Measurements from ENCODE around the gene MAP3K13.

MAP3K13 gene

GRCh38 chr3:185393055-185393454 is 30.1 kb downstream of the MAP3K13 start:
- in situ Hi-C loops (cut with HindIII; ENCODE audit: low sequenced_read_pairs) = no loop called here
- no peak for DNase-seq (ENCODE audit: low read depth)
- TF ChIP-seq, protein P1, sequence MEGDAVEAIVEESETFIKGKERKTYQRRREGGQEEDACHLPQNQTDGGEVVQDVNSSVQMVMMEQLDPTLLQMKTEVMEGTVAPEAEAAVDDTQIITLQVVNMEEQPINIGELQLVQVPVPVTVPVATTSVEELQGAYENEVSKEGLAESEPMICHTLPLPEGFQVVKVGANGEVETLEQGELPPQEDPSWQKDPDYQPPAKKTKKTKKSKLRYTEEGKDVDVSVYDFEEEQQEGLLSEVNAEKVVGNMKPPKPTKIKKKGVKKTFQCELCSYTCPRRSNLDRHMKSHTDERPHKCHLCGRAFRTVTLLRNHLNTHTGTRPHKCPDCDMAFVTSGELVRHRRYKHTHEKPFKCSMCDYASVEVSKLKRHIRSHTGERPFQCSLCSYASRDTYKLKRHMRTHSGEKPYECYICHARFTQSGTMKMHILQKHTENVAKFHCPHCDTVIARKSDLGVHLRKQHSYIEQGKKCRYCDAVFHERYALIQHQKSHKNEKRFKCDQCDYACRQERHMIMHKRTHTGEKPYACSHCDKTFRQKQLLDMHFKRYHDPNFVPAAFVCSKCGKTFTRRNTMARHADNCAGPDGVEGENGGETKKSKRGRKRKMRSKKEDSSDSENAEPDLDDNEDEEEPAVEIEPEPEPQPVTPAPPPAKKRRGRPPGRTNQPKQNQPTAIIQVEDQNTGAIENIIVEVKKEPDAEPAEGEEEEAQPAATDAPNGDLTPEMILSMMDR (IDR thresholded peaks at IDR 0.05; ENCODE audit: low read depth, low read length, missing control alignments) = no peak
- H3K4me3 ChIP-seq (ENCODE audit: low read depth, low read length) = no peak overlapping the region

DNA sequence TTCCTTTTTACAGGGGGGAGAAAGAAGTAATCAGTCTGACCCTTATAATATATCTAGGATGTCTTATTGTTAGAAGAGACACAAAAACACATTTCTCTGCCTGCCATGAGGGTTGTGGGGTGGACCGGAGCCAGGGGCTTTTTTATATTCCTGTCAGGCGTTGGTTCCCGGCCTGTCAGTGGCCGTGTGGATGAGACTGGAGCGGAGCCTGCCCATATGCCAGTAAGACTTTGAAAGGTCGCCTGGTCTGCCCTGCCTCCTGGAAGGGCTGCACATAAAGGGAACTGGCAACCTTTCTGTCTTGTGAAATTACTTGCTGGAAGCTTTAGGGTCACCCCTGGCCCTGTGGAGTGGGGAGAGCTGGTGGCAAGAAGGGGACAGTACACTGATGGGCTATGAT is 34.7 kb downstream of the MAP3K13 start:
- DNase-seq (ENCODE audit: low read depth) = no peak
- TF ChIP-seq, protein P1 (IDR thresholded peaks at IDR 0.05; ENCODE audit: low read depth, low read length, missing control alignments) = no peak
- no peak overlapping the region for H3K4me3 ChIP-seq (ENCODE audit: low read depth, low read length)
- in situ Hi-C loops (cut with HindIII; ENCODE audit: low sequenced_read_pairs) = no loop called here

DNA sequence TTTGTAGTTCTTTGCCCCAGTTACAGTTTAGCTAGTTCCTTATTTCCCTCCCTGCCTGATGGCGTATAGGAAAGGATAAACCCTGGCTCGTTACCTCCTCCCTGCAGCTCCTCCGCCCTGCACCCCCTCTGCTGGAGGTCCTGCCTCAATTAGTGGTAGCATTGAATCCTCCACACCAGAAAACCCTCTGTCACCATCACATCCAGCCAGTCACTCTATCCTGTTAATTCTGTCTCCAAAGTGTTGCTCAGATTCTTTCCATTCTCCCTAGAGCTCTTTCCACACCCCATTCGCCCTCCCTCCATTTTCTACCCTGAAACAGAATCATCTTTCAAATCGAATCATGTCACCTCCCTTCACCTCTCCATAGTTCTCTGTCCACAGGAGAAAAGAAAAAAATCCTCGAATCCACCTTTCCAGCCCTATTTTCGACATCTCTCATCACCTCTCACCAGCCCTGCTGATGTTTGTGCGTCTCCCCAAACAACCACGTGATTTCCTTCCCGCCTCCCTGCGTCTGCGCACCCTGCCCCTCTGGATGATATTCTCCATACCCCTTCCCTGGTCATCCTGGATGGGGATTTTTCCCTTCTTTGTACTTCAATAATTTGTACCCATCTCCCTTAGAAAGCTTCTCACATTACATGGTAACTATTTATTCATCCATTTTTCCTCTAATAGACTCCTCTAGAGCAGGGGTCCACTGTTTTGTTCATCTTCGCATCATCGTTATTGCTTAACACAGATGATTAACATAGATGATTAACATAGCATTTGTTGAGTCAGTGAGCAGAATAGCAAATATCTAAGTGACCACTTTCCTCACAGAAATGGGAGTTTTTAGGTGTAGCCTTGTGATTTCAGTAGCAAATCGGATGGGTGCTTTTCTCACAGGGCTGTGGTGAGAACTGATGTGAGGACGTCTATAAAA is 37.1 kb downstream of the MAP3K13 start:
- DNase-seq (ENCODE audit: low read depth) = no peak
- TF ChIP-seq, protein P1 (IDR thresholded peaks at IDR 0.05; ENCODE audit: low read depth, low read length, missing control alignments) = no peak
- H3K4me3 ChIP-seq (ENCODE audit: low read depth, low read length) = no peak overlapping the region
- in situ Hi-C loops (cut with HindIII; ENCODE audit: low sequenced_read_pairs) = no loop called here

GRCh38 chr3:185400866-185401265 is 37.9 kb downstream of the MAP3K13 start:
- no peak overlapping the region for H3K4me3 ChIP-seq (ENCODE audit: low read depth, low read length)
- TF ChIP-seq, protein P1 (IDR thresholded peaks at IDR 0.05; ENCODE audit: low read depth, low read length, missing control alignments) = no peak
- DNase-seq (ENCODE audit: low read depth) = no peak
- in situ Hi-C loops (cut with HindIII; ENCODE audit: low sequenced_read_pairs) = no loop called here

DNA sequence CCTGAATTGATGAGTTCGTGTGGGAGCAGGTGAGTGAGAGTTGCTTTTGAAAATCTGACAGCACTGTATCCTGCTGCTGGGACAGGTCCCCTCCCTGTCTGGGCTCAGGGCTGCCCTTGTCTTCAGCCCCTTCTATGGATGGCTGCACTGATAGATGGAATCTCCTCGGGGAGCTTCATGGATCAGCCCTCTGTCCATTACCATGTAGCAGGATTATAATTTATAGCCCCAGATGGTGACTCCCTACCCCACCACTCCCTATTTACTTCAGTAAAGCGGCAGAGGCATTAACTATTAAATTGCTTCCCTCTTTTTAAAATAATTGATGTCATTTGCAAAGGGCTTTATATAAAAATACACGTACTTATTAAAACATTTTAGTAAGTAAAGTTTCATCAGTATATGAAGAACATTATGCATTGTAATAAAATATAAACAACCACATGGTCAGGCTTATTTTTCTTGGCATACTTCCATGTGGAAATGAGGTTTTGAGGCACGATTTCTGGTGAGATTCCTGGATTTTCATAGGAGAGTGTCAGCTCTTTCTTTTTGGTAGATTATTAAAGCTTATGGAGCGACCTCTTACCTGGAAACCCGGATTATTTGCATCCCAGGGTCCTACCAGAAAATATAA is 38.5 kb downstream of the MAP3K13 start:
- TF ChIP-seq, protein P1 (IDR thresholded peaks at IDR 0.05; ENCODE audit: low read depth, low read length, missing control alignments) = no peak
- in situ Hi-C loops (cut with HindIII; ENCODE audit: low sequenced_read_pairs) = no loop called here
- H3K4me3 ChIP-seq (ENCODE audit: low read depth, low read length) = no peak overlapping the region
- DNase-seq (ENCODE audit: low read depth) = peak; percentile 12

GRCh38 chr3:185402561-185402960 is 39.6 kb downstream of the MAP3K13 start:
- in situ Hi-C loops (cut with HindIII; ENCODE audit: low sequenced_read_pairs) = no loop called here
- TF ChIP-seq, protein P1 (IDR thresholded peaks at IDR 0.05; ENCODE audit: low read depth, low read length, missing control alignments) = no peak
- DNase-seq (ENCODE audit: low read depth) = no peak
- H3K4me3 ChIP-seq (ENCODE audit: low read depth, low read length) = no peak overlapping the region

All from astrocyte of the cerebellum (primary cell).